Psoas muscle (tissue), 8 donors: Measurements from ENCODE around the gene MAG. TPM values are rescaled to one million over a fixed set of nuclear protein-coding genes. Genes with fewer than 3 reads are reported as not detected.

Source experiments
- ATAC-seq, 4 donors: fragments of 200-7000 bp; cut with Tn5 transposase; one replicate each; pipeline ENCODE4 v1.9.1; 2020; ENCODE audit warnings: moderate library complexity in 3 of 4, mild to moderate bottlenecking in 2 of 4
- DNase-seq, 2 donors: peaks; one replicate each; pipeline ENCODE4 v3.0.0-alpha.2; 2020
- H3K27ac ChIP-seq: fragments of 200-600 bp; one replicate; pipeline ENCODE4 v1.8.0; 2022
- H3K27me3 ChIP-seq, 3 donors: fragments of 200-600 bp in 1 of 3; one replicate each; pipeline versions ENCODE4 v1.6.1 to v1.8.0; 2013 to 2022; ENCODE audit warnings: low read length in 2 of 3, mild to moderate bottlenecking in 2 of 3, moderate library complexity in 1 of 3; ENCODE audit not compliant: insufficient read depth in 3 of 3
- H3K36me3 ChIP-seq, 2 donors: fragments of 200-600 bp in 1 of 2; one replicate each; pipeline versions ENCODE4 v1.6.1 to v1.8.0; 2013 to 2022; ENCODE audit warnings: low read depth in 1 of 2, mild to moderate bottlenecking in 1 of 2, moderate library complexity in 1 of 2; ENCODE audit not compliant: insufficient read depth in 1 of 2
- H3K4me1 ChIP-seq: fragments of 200-600 bp; one replicate; pipeline ENCODE4 v1.8.0; 2022
- H3K4me3 ChIP-seq: fragments of 200-600 bp; one replicate; pipeline ENCODE4 v1.8.0; 2022; ENCODE audit warnings: mild to moderate bottlenecking
- H3K9me3 ChIP-seq: fragments of 200-600 bp; one replicate; pipeline ENCODE4 v1.8.0; 2022
- CTCF ChIP-seq: fragments of 200-600 bp; IDR thresholded peaks from one replicate; pipeline ENCODE4 v1.8.0; 2022; ENCODE audit warnings: antibody characterized with exemption
- WGBS, 3 donors: extraction: QIAGEN DNeasy Blood & Tissue Kit; methylation state at CpG; one replicate each; pipeline versions ENCODE4 v1.1.6 to v1.1.7; 2013; 5-methylcytosine and 5-hydroxymethylcytosine counted together
- intact Hi-C, 2 donors: fragments of 100-400 bp; cut with DNase I; formaldehyde crosslinking; loops; one replicate each; pipeline versions ENCODE4 v1.11.0 to v1.14.2; 2022
- polyA plus RNA-seq, 3 donors: library from polyadenylated mRNA; stranded (reverse); fragments of 200-250 nt; gene quantifications; one replicate each; pipeline ENCODE4 v1.2.3, GENCODE V29; 2013
- total RNA-seq, 4 donors: library from RNA; stranded (reverse); fragmentation: NEBNext Ultra II Directional in 2 of 4; extraction: Animal tissue kit (Norgen Biotek cat#: 25700) in 2 of 4; gene quantifications; one replicate each; pipeline versions ENCODE4 v1.2.1 to v1.2.4, GENCODE V29; 2021 to 2023
- donor health status: healthy with polysubstance abuse.
- donor health status: DM: no; HTN: no; CAD: no; lungs with moderate emphysema.
- donor health status: Bipolar disorder and iron deficiency.
- donor health status: healthy.
- donor health status: DM: yes; HTN: yes; CAD: no.
- donor health status: DM: no; HTN: no; CAD: no.
- donor health status: DM: no; HTN: no; CAD: no.
- donor health status: DM: yes; HTN: yes; CAD: no.

The MAG gene
- total and polyA plus RNA-seq, 7 donors: 0.05 to 0.30 (median 0.11) TPM; not detected in 4

- Histone ChIP-seq H3K27me3 (no peaks in the 10 kb centered on the region), H3K9me3 (no peaks in the 10 kb centered on the region), H3K4me1 (peaks cover 25% of the 10 kb centered on the region), H3K4me3 (peak overlapping the region; percentile 91), H3K27ac (peak overlapping the region; percentile 94), H3K36me3 (peaks cover 3 to 29% of the 10 kb centered on the region in 2 donors)
- intact Hi-C loops: loop anchor here (5.0 to 10.0 kb wide), 3 partner anchors 123 to 203 kb away; partner anchors contain the start of gene FXYD7 (in 2 of the 2)
- ATAC-seq (peak; percentile 71 to 79 (median 74)), DNase-seq (peak; percentile 83 to 90)
- WGBS, 3 donors: 0 to 1% (median 0%) methylated on average over 49 to 100 of the region's 100 CpGs
- no peak for TF ChIP-seq CTCF
These were observed 24.0 kb upstream of the MAG start for GRCh38 chr19:35267818-35268535.

- H3K4me1 ChIP-seq: peaks cover 25% of the 10 kb centered on the region
- intact Hi-C loops: loop anchor here (5.0 to 10.0 kb wide), 3 partner anchors 124 to 204 kb away; partner anchors contain the start of gene FXYD7 (in 2 of the 2)
- peak within 1 kb of the TSS; percentile 94 for H3K27ac ChIP-seq
- H3K9me3 ChIP-seq: no peaks in the 10 kb centered on the region
- H3K4me3 ChIP-seq: peak within 1 kb of the TSS; percentile 91
- 0 to 1% (median 1%) methylated on average over 16 to 119 of the region's 126 CpGs for WGBS, 3 donors
- ATAC-seq (peak; percentile 38 to 46 (median 42)), DNase-seq (peak; percentile 81 to 91)
- H3K36me3 ChIP-seq: peaks cover 5 to 37% of the 10 kb centered on the region in 2 donors
- no peaks in the 10 kb centered on the region for H3K27me3 ChIP-seq
- TF ChIP-seq CTCF: no peak
These were observed 23.2 kb upstream of the MAG start, which contains the start of gene USF2 for GRCh38 chr19:35268536-35269437. TSS of gene USF2 (plus strand) at chr19:35268962. CDS start at chr19:35269102, 140 bp downstream.

GRCh38 chr19:35269438-35270117 lies 22.4 kb upstream of the MAG start:
- DNase-seq (peak; percentile 88 to 95), ATAC-seq (peak; percentile 69 to 80 (median 74))
- peak overlapping the region; percentile 78 for H3K4me3 ChIP-seq
- no peaks in the 10 kb centered on the region for H3K27me3 ChIP-seq
- H3K9me3 ChIP-seq: no peaks in the 10 kb centered on the region
- 1 to 5% (median 3%) methylated on average over 26 to 66 of the region's 66 CpGs for WGBS, 3 donors
- peaks cover 25% of the 10 kb centered on the region for H3K4me1 ChIP-seq
- H3K27ac ChIP-seq: peak overlapping the region; percentile 93
- peaks cover 5 to 45% of the 10 kb centered on the region in 2 donors for H3K36me3 ChIP-seq
- intact Hi-C loops: loop anchor here (5.0 to 10.0 kb wide), 4 partner anchors 125 to 225 kb away; partner anchors contain the start of genes FXYD7 (in 2 of the 2) and KRTDAP (in 1 of the 2)
- peak; percentile 89 for TF ChIP-seq CTCF

GRCh38 chr19:35270381-35270811 lies 21.6 kb upstream of the MAG start:
- peaks cover 5 to 53% of the 10 kb centered on the region in 2 donors for H3K36me3 ChIP-seq
- no peak for TF ChIP-seq CTCF
- peak overlapping the region; percentile 93 for H3K27ac ChIP-seq
- WGBS, 3 donors: 83 to 91% (median 87%) methylated on average over 16 of the region's 16 CpGs
- DNase-seq (peak in 1 of 2 donors; percentile 36), ATAC-seq (no peak)
- intact Hi-C loops: loop anchor here in 1 of 2 donors (10.0 kb wide), 1 partner anchor 224 kb away; the partner anchor contains the start of gene KRTDAP
- H3K27me3 ChIP-seq: no peaks in the 10 kb centered on the region
- no peaks in the 10 kb centered on the region for H3K9me3 ChIP-seq
- no peak overlapping the region for H3K4me3 ChIP-seq
- peaks cover 22% of the 10 kb centered on the region for H3K4me1 ChIP-seq
